Heart left ventricle (tissue), 16 donors: ENCODE data around the gene DLGAP1. TPM values are rescaled to one million over a fixed set of nuclear protein-coding genes. Genes with fewer than 3 reads are reported as not detected.
"Not testable (repeated sequence)": the region's sequence is repeated elsewhere in the genome, so short reads cannot be mapped to it uniquely, and the experiment has no call there.

ENCODE experiments used
- ATAC-seq, 4 donors: fragments of 200-7000 bp; cut with Tn5 transposase; one replicate each; pipeline ENCODE4 v1.9.1; 2020 to 2022; ENCODE audit warnings: moderate library complexity in 4 of 4, mild to moderate bottlenecking in 3 of 4, moderate number of reproducible peaks in 1 of 4
- DNase-seq, 5 donors: peaks; one replicate each; pipeline ENCODE4 v3.0.0-alpha.2; 2020
- H3K27ac ChIP-seq, 12 donors: fragments of 200-600 bp; sonication (generic) in 4 of 12; one replicate each; pipeline versions ENCODE4 v1.5.0 to v1.8.0; 2016 to 2022; ENCODE audit warnings: mild to moderate bottlenecking in 2 of 12
- H3K27me3 ChIP-seq, 9 donors: fragments of 200-600 bp; sonication (generic) in 2 of 9; one replicate each; pipeline versions ENCODE4 v1.5.1 to v1.8.0; 2016 to 2022; ENCODE audit warnings: mild to moderate bottlenecking in 3 of 9
- H3K36me3 ChIP-seq, 9 donors: fragments of 200-600 bp; sonication (generic) in 2 of 9; one replicate each; pipeline versions ENCODE4 v1.5.0 to v1.8.0; 2018 to 2022; ENCODE audit warnings: mild to moderate bottlenecking in 2 of 9
- H3K4me1 ChIP-seq, 12 donors: fragments of 200-600 bp; sonication (generic) in 4 of 12; one replicate each; pipeline versions ENCODE4 v1.5.0 to v1.8.0; 2016 to 2022; ENCODE audit warnings: mild to moderate bottlenecking in 3 of 12
- H3K4me3 ChIP-seq, 12 donors: fragments of 200-600 bp; sonication (generic) in 4 of 12; one replicate each; pipeline versions ENCODE4 v1.5.0 to v1.8.0; 2017 to 2022; ENCODE audit warnings: mild to moderate bottlenecking in 9 of 12, moderate library complexity in 4 of 12
- H3K9me3 ChIP-seq, 12 donors: fragments of 200-600 bp; sonication (generic) in 4 of 12; one replicate each; pipeline versions ENCODE4 v1.5.0 to v1.8.0; 2016 to 2022; ENCODE audit warnings: mild to moderate bottlenecking in 1 of 12
- POLR2A ChIP-seq, 2 donors: fragments of 450-650 bp; IDR thresholded peaks; one replicate each; pipeline ENCODE4 v1.6.1; 2017; ENCODE audit warnings: antibody characterized with exemption in 2 of 2, mild to moderate bottlenecking in 2 of 2, moderate library complexity in 2 of 2
- WGBS, 4 donors: extraction: QIAGEN DNeasy Blood & Tissue Kit in 2 of 4; methylation state at CpG; one replicate each; pipeline versions ENCODE4 v1.1.5 to v1.1.7; 2013 to 2018; 5-methylcytosine and 5-hydroxymethylcytosine counted together
- intact Hi-C, 10 donors: fragments of 100-400 bp; cut with DNase I; formaldehyde crosslinking; loops; one replicate each; pipeline versions ENCODE4 v1.11.1 to v1.14.2; 2022
- polyA plus RNA-seq, 2 donors: library from polyadenylated mRNA; stranded (reverse); fragments of 200-250 nt; gene quantifications; one replicate each; pipeline ENCODE4 v1.2.3, GENCODE V29; 2013
- total RNA-seq, 9 donors: library from RNA; depleted of rRNA in 2 of 9; stranded (reverse); fragments of >200 nt in 2 of 9; fragmentation: NEBNext Ultra II Directional in 3 of 9; extraction: Animal tissue kit (Norgen Biotek cat#: 25700) in 3 of 9; gene quantifications; one replicate each; pipeline versions ENCODE4 v1.1.0 to v1.2.4, GENCODE V29; 2016 to 2023
- TF ChIP-seq, protein P1 (sequence below), 12 donors: fragments of 200-600 bp; sonication (generic) in 4 of 12; IDR thresholded peaks; one replicate each; pipeline versions ENCODE4 v1.5.0 to v1.8.0; 2018 to 2022; ENCODE audit warnings: antibody characterized with exemption in 12 of 12, mild to moderate bottlenecking in 5 of 12
- donor health status: ischemic (EF 13 %, LVEDD 7.1; RV severe dilation, severe dysfunction).
- donor health status: healthy with polysubstance abuse.
- donor health status: DM: no; HTN: yes; CAD: no.
- donor health status: DM: no; HTN: no; CAD: no.
- donor health status: ischemic (EF 25% LVEDD 6.9; RV normal size, moderate dysfunction).
- donor health status: ischemic (EF 25% LVEDD 5.7; RV mildly dilated, moderate dysfunction).
- donor health status: healthy.
- donor health status: DM: yes; HTN: yes; CAD: no.
- donor health status: ischemic (EF 35%, LVEDD 5.7; RV mildly dilated, moderate dysfunction).
- donor health status: nonischemic (EF 11% LVEDD 7.7; RV severe dilation, severe dysfunction).
- donor health status: DM: yes; HTN: yes; CAD: no.
- donor health status: PGD.
- donor health status: ischemic (EF 29% LVEDD 5.4; RV normal size, mild dysfunction).
- donor health status: nonischemic (EF 23%, LVEDD 6.1; RV moderate dilation, normal function).

DLGAP1 gene
- total and polyA plus RNA-seq, 11 donors, result 0.10 to 5.5 (median 0.40) TPM; not detected in 1

GRCh38 chr18:4319738-4320677 is 135.1 kb downstream of the DLGAP1 start:
- whole genome bisulfite sequencing, 4 donors, result 46 to 68% (median 60%) methylated on average over 3 of the region's 3 CpGs
- H3K4me3 ChIP-seq, result no peak overlapping the region
- no peaks in the 10 kb centered on the region for H3K4me1 ChIP-seq
- DNase-seq, result no peak
- H3K27ac ChIP-seq, result no peak overlapping the region
- H3K27me3 ChIP-seq, result no peaks in the 10 kb centered on the region
- no peaks in the 10 kb centered on the region for H3K36me3 ChIP-seq
- ATAC-seq, result no peak
- TF ChIP-seq, protein P1, sequence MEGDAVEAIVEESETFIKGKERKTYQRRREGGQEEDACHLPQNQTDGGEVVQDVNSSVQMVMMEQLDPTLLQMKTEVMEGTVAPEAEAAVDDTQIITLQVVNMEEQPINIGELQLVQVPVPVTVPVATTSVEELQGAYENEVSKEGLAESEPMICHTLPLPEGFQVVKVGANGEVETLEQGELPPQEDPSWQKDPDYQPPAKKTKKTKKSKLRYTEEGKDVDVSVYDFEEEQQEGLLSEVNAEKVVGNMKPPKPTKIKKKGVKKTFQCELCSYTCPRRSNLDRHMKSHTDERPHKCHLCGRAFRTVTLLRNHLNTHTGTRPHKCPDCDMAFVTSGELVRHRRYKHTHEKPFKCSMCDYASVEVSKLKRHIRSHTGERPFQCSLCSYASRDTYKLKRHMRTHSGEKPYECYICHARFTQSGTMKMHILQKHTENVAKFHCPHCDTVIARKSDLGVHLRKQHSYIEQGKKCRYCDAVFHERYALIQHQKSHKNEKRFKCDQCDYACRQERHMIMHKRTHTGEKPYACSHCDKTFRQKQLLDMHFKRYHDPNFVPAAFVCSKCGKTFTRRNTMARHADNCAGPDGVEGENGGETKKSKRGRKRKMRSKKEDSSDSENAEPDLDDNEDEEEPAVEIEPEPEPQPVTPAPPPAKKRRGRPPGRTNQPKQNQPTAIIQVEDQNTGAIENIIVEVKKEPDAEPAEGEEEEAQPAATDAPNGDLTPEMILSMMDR (IDR thresholded peaks at IDR 0.05), result no peak
- TF ChIP-seq POLR2A (IDR thresholded peaks at IDR 0.05), result no peak
- intact Hi-C loops, result no loop called here
- peaks cover 0 to 8% (median 0%) of the 10 kb centered on the region in 12 donors for H3K9me3 ChIP-seq

DNA sequence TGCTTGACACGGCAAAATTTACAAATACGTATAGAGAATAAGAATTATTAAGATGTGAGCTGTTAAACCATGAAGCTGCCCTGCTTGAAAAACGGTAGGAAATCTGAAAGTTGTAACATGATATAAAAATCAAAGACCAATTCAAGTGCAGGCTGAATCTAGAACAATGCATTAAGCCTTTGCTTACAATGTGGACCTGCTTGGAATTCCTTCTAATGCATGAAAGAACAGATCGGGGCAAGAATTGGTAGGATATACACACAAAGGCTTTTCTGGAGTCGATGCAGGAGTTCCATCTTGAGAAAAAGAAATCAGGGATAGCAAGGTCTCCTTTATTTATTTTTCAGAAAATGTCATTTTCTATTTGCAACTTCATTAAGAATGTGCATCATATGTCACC is 136.8 kb downstream of the DLGAP1 start:
- Histone ChIP-seq H3K4me3 (no peak overlapping the region), H3K4me1 (no peaks in the 10 kb centered on the region), H3K9me3 (peaks cover 0 to 8% (median 0%) of the 10 kb centered on the region in 12 donors), H3K27ac (no peak overlapping the region), H3K27me3 (no peaks in the 10 kb centered on the region), H3K36me3 (no peaks in the 10 kb centered on the region)
- intact Hi-C loops, result no loop called here
- TF ChIP-seq POLR2A (IDR thresholded peaks at IDR 0.05), result no peak
- DNase-seq, result no peak
- 74 to 84% (median 76%) methylated on average over 5 of the region's 5 CpGs for WGBS, 4 donors
- ATAC-seq, result no peak

- H3K27me3 ChIP-seq, H3K9me3 ChIP-seq, DNase-seq, ATAC-seq, H3K4me1 ChIP-seq, intact Hi-C loops, H3K27ac ChIP-seq, H3K36me3 ChIP-seq, H3K4me3 ChIP-seq: not testable (repeated sequence)
- 93 to 96% (median 95%) methylated on average over 3 to 4 of the region's 4 CpGs for WGBS, 4 donors
Observed at GRCh38 chr18:4311945-4312344, 143.2 kb downstream of the DLGAP1 start.

DNA sequence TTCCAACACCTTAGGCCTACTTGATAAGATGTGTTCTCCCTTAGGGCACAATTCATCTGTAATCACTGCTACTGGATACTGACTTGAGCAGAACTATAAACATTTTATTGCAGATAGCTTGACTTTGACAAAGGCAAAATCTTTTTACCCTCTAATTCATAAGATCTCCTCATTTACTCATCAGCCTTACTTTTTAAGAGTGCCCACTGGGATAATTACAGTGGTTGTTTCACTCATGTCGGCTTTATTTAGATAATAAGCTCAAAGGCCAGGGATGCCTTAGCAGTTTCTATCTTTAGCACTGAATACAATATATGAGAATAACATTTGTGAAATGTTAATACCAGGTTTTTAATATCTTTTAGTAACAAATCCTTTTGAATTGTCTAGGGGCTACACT is 144.0 kb downstream of the DLGAP1 start:
- Histone ChIP-seq H3K9me3 (no peaks in the 10 kb centered on the region), H3K27ac (no peak overlapping the region), H3K4me1 (no peaks in the 10 kb centered on the region), H3K4me3 (no peak overlapping the region), H3K36me3 (no peaks in the 10 kb centered on the region), H3K27me3 (no peaks in the 10 kb centered on the region)
- WGBS, 4 donors, result 38 to 49% (median 46%) methylated on average over 1 of the region's 1 CpG
- intact Hi-C loops, result no loop called here
- DNase-seq (no peak), ATAC-seq (no peak)
- TF ChIP-seq, protein P1 (IDR thresholded peaks at IDR 0.05), result no peak
- TF ChIP-seq POLR2A (IDR thresholded peaks at IDR 0.05), result no peak

DNA sequence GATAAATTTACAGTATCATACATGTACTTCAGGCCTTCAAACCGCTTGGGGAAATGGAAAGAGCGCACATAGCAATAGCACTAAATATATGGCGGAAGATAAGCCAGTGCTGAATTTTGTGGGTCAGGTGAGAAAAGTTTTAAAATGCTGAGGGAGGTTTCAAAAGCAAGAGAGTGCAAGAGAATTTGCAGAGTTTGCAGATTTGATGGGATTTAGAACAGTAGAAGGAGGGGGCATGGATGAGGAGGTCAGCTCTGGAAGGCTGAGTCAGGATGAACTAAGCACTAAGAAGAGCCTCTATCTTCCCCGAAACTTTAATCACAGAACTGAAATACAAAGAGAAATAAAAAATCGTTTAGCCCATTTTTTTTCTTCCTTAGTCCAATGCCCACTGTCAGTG is 145.9 kb downstream of the DLGAP1 start:
- 83 to 86% (median 85%) methylated on average over 5 of the region's 5 CpGs for WGBS, 4 donors
- intact Hi-C loops, result no loop called here
- ATAC-seq (no peak), DNase-seq (no peak)
- Histone ChIP-seq H3K36me3 (no peaks in the 10 kb centered on the region), H3K9me3 (no peaks in the 10 kb centered on the region), H3K27me3 (no peaks in the 10 kb centered on the region), H3K27ac (no peak overlapping the region), H3K4me3 (no peak overlapping the region), H3K4me1 (no peaks in the 10 kb centered on the region)
- TF ChIP-seq POLR2A (IDR thresholded peaks at IDR 0.05), result no peak
- TF ChIP-seq, protein P1 (IDR thresholded peaks at IDR 0.05), result no peak
